ENCODE results near the gene HCRTR1.

Gene HCRTR1

GRCh38 chr1:31667065-31667785 is 49.7 kb downstream of the HCRTR1 start:
- no peak for DNase-seq (ENCODE audit: low read depth, low spot score)

- no peak for DNase-seq (ENCODE audit: low read depth, low spot score)
Observed at GRCh38 chr1:31668303-31668883, 50.9 kb downstream of the HCRTR1 start.

DNA sequence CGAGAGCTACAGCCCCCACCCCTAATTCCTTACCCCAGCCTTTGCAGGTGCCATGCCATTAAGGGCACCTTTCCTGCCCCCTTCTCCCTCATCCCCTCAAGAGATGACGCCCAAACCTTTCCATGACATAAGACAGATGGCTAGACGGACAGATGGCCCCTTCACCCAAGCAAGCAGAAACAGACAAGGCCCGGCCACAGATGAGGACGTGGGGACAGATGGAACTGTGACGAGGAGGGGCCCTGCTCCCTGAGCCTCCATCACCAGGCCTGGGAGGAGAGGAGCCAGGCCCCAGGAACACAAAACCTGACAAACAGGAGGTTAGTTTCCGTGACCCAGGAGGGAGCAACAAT is 51.9 kb downstream of the HCRTR1 start:
- no peak for DNase-seq (ENCODE audit: low read depth, low spot score)

DNA sequence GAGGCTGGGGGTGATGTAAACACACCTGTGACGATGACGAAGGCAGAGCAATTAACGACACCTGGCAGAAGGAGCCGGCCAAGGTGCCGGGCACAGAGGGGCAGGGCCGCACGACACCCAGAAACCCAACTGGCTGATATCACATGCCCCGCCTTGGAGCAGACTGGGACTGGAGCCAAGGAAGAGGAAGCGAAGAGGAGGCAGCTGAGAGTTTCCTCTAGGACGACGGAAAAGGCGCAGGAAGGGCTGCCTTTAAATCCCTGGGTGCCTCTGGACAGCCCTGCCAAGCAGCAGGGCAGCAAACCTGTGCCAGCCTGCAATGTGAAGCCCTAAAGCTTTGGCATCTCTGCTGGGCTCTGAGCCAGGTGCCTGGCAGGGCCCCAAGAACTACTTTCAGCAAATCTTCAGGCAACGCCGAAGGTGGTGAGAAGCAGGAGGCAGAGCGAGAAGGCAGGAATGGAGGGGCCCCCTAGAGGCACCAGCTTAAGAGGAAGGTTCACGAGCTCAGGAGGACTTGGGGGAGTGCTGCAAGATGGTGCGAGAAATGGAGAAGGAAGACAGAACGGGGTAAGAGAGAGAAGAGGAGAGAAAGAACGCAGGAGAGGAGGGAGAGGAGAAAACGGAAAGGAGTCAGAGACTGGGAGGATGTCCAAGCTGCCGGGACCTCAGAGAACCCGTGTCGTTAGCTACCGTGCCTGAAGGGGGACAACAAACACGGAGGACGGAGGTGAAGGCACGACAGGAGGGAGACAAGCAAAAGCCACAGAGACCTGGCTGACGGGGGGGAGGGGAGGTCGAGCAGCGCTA is 52.5 kb downstream of the HCRTR1 start:
- DNase-seq (ENCODE audit: low read depth, low spot score): peak; percentile 84

- DNase-seq (ENCODE audit: low read depth, low spot score): no peak
Observed at GRCh38 chr1:31670593-31670964, 53.1 kb downstream of the HCRTR1 start.

DNA sequence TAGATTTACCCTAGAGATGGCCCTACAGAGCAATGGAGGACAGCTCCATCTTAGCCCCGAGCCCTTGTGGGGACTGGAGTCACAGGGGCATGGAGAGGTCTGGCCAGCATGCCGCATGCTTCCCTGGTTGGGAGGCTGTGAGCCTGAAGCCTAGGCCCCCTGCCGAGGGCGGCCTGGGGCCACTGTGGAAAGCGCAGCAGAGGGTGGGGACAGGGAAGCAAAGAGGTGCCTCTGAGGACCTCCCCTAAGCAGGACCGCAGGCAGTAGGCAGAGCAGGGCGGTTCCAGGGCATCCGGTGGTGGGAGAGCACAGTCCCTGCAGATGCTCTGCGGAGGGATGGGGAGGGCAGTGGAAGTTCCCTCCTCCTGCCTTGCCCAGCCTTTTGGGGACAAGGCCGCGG is 53.7 kb downstream of the HCRTR1 start:
- DNase-seq (ENCODE audit: low read depth, low spot score): no peak

- DNase-seq (ENCODE audit: low read depth, low spot score): no peak
Observed at GRCh38 chr1:31671561-31672201, 54.2 kb downstream of the HCRTR1 start.

GRCh38 chr1:31672986-31673385 is 55.5 kb downstream of the HCRTR1 start:
- no peak for DNase-seq (ENCODE audit: low read depth, low spot score)

DNA sequence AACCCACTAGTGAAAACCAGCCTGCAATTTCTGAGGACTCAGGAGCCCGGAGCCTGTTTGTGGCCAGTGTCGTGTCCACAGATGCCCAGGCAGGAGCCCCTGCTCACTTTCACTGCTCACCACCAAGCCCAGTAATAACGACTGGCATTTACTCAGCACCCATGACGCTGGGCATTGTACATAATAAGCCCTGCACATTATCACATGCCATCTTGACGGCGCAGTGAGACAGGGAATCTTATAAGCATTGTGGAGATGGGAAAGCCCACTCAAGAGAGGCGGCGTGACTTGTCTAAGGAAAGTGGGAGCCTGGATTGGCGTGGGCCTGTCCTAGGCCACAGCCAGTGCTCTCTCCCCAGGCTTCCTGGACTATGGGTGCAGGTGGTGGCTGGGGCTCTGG is 55.9 kb downstream of the HCRTR1 start:
- DNase-seq (ENCODE audit: low read depth, low spot score): no peak

DNA sequence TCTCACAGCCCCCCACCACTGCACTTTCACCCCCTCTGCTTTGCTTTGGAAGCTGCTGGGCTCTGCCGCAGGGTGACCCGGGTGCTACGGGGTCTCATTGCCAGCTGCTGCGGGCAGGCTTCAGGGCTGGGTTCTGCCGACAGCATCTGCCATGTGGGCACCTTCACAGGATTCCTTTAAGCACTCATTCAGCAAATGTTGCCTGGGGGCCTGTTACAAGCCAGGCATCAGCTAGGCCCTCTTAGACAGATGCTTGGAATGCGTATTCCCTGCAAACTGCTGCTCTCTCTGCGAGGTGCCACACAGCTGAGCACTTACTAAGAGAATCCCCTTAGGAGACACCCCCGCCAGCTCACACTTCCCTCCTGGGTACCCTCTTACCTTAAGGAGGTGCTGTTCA is 57.1 kb downstream of the HCRTR1 start:
- no peak for DNase-seq (ENCODE audit: low read depth, low spot score)

GRCh38 chr1:31675161-31675560 is 57.7 kb downstream of the HCRTR1 start:
- DNase-seq (ENCODE audit: low read depth, low spot score): no peak

DNA sequence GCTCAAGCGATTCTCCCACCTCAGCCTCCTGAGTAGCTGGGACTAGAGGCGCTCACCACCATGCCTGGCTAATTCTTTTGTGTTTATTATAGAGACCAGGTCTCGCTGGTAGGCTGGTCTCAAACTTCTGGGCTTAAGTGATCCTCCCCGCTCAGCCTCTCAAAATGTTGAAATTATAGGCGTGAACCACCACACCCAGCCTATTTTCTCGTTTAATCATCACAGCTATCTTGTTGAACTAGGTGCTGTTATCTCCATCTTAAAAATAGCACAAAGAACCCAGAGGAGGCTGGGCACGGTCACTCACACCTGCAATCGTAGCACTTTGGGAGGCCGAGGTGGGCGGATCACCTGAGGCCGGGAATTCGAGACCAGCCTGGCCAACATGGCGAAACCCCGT is 58.3 kb downstream of the HCRTR1 start:
- DNase-seq (ENCODE audit: low read depth, low spot score): no peak

All from astrocyte of the hippocampus (primary cell).